NCI-H1417 treated with DMSO at 0.1 percent for 48 hours (cell line): ENCODE data around the gene AMOTL1.
"Not testable (repeated sequence)": the region's sequence is repeated elsewhere in the genome, so short reads cannot be mapped to it uniquely, and the experiment has no call there.

ENCODE experiments used
- DNase-seq: peaks from one replicate; lab custom pipeline; 2025; lab: John Stamatoyannopoulos, UW

Gene AMOTL1

DNA sequence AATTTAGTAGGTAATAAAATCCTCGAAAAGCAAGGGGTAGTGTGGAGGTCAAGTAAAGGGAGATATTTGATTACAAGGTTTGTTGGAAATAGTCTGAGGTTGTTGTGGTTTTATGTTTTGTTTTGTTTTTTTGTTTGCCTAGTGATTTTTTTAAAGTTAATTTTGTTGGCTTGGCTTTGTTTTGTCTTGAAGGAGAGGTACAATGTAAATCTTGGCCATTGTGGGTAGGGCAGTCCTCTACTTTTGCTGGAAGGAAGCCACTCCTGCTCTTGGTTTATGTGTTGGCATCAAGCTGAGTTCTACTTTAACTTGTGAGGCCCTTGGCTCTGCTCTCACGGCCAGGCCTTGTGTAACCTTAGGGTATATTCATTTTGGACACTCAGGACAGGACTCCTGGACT, 3.2 kb downstream of the AMOTL1 start:
- no peak for DNase-seq

DNA sequence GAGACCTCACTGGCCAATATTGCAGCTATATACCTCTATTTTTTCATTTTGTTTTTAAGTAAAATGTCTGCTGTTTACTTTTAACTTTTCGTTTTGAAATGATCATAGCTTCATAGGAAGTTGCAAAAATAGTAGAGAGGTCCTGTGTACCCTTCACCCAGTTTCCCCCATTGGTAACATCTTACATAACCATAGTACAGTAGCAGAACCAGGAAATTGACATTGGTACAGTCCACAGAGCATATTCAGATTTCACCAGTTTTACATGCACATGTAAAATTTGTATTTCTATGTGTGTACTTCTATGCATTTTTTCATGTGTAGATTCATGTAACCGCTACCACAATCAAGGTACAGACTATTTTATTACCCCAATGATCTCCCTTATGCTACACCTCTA, 3.8 kb downstream of the AMOTL1 start:
- DNase-seq = no peak

DNA sequence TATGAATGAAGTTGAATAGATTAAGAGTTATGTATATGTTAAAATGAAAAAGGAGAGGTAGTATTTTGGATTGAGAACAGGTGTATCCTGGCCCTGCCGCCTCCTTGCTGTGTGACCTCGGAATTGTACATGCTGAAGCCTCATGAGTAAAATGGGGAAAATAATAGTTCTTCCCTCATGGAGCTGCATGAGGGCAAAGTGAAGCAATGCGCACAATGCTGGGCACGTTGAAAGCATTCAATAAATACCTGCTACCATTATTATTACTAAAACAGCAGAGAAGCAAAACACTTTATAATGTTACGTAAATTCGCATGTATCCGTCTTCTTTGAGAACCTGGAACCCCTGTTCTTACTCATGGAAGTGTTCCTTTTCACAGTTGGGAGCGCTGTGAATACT, 5.7 kb downstream of the AMOTL1 start:
- DNase-seq = no peak

DNA sequence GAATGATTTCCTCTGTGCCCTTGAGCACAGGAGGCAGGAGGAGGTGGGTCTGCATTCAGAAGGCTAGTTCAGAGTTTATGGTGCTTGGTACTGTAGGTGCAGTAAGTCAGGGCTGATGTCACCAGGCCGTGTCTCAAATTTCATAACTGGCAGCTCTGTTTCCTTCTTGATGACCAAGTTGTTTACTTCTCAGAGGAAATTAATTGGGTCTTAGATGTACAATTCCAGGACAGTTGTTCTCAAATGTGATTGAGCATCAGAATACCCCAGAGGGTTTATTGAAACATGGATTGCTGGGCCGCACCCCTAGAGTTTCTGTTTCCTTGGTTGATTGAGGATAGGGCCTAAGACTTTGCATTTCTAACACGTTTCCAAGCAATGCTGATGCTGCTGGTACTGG, 6.2 kb downstream of the AMOTL1 start:
- no peak for DNase-seq

DNA sequence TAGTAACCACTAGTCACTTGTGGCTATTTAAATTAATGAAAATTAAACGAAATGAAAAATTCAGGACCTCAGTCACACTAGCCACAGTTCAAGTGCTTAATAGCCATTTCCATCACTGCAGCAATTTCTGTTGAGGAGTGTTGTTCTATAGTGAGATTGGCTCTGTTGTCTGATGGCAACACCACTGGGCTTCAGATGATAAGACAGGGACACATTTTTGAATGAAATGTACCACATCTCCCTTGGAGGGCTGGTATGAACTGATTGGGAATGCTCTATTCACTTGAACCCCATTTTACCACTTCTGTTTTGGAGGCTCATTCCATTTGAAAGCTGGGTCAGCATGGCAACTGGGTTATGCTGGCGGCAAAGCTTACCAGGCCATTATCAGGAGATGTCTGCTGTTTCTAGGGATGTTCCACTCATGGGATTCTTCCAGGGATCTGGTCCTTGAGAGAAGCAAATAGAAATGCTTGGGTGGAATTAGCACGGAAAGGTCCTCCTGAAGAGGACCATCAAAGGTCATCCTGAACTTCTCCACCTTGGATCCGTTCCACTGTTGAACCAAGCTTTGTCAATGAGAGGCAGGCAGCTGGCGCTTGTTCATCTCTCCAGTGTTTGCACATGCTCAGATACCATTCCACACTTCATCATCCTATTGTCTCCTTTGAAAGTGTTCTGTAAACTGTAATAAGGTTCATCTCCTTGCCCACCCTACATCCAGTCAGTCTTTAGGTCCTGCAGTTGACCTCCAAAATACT, 7.6 kb downstream of the AMOTL1 start:
- DNase-seq = no peak

DNA sequence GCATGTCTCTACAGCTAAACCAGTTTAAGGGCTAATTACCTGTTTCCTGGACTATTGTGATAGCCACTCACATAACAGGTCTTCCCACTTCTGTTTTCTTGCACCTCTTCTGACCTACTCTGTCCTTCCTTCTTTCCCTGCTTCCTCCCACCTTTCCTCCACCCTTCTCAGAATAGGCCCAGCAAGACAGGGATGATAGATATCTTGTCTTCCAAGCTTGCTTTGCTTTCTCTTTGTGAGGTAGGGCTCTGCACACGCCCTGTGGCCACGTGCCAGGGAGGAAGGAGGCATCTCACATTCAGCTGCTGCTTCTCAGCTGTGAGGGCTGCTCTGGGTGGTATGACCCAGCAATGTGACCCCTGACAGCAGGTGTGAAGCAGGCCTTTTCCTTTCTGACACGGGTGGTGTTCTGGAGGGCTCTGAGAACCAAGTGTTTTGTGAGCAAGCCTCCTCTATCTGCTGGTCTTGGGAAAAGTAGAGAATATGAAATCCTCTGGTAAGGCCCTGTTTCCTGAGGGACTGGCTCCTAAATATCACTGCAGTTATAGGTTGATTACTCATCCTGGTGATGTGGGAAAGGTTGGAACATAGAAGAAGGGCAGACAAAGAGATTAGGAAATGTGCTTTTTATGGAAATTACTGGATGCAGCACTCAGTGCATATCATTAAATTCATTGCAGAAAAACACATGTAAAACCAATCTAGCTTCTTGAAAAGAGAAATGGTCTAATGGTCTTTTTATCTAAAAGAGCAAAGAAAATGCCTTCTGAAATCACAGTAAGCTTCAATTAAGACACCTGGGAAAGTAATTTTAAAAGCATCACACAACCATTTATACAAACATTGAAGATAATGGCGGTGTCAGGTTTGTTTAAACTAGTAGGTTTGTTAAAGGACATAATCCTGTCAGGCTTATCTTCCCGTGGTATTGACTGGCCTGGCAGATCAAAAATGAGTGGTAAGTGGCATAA, 8.5 kb downstream of the AMOTL1 start:
- DNase-seq = no peak

DNA sequence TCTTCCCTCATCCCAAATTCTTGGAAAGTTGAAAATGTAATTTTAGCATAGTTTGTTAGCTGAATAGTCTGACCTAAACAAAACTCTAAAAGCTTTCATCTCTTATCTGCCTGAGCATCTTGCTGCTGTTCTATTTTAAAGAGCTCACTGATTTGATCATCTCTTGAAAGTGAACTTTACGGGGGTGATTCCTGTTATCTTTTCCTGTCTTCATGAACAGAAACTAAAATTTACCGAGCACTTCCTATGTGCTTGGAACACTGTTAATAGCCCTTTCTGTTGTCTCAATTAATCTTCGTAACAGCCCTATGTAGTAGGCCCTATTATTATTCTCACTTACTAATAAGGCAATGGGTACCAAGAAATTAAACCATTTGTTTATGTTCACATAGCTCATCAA, 12.3 kb downstream of the AMOTL1 start:
- no peak for DNase-seq

DNA sequence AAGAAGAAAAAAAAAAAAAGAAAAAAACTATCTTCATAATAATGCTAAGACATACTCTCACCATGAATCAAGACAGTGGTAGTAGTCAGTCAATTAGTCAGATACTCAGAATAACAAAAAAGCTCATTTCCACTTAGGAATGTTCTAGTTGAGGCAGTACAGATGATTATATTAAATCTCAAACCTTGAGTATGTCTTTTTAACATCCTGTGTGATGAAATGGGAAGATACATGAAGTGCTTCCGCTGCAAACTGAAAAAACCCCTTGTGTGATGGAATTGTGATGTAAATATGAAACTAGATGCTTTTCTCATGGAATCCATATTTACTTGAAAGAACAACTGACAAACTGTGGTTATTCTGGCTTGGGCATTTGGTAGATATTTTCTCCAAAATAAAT, 13.7 kb downstream of the AMOTL1 start:
- DNase-seq = no peak

DNA sequence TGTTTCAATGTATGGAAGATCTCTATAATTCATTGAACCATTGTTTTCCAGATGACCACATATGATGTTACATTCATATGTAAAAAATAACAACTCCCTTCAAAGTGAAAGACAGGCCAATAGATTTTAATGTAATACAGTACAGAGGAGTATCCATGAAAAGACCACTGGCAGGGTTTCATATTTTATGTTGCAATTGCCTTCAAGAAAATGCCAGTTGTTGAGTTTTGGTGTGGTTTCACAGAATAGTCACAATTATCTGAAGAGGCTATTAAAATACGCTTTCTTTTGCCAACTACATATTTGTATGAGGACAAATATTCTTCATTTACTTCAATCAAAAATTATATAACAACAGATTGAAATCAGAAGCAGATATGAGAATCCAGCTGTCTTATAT, 14.3 kb downstream of the AMOTL1 start:
- DNase-seq = no peak

DNA sequence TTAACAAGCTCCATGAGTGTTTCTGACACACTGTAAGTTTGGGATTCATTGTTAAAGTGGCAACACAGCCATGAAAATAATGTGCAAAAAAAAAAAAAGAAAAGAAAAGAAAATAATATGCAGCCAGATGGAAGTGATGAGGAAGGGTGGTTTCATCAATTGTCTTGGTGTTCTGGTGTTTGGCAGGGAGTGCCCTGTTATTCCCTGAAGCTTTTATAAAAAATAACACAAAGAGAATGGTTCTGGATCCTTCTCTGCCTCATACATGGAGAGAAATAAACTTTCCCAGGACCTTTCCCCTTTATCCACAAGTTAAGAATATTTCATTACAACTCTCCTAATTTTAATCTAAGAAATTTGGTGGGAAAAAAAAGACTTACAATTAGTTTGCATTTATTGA, 16.7 kb downstream of the AMOTL1 start:
- no peak for DNase-seq

DNA sequence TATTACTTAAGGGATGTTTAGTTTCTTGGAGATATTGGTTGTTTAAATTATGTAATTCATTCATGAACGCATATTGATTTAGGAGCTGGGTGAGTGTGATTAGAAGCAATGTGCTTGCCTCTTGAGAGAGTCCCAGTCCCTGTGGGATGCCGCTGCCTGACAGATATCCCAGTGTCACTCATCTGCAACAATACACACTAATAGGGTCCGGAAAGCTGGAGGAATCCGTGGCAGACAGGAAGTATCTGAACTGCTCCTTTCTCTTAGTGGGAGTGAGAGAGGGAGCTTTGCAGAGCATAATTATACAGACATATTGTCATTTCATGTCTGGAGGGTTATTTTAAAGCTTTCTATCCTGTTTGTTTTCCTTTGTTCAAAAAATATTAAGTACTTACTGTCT, 17.4 kb downstream of the AMOTL1 start:
- peak; percentile 7 for DNase-seq

DNA sequence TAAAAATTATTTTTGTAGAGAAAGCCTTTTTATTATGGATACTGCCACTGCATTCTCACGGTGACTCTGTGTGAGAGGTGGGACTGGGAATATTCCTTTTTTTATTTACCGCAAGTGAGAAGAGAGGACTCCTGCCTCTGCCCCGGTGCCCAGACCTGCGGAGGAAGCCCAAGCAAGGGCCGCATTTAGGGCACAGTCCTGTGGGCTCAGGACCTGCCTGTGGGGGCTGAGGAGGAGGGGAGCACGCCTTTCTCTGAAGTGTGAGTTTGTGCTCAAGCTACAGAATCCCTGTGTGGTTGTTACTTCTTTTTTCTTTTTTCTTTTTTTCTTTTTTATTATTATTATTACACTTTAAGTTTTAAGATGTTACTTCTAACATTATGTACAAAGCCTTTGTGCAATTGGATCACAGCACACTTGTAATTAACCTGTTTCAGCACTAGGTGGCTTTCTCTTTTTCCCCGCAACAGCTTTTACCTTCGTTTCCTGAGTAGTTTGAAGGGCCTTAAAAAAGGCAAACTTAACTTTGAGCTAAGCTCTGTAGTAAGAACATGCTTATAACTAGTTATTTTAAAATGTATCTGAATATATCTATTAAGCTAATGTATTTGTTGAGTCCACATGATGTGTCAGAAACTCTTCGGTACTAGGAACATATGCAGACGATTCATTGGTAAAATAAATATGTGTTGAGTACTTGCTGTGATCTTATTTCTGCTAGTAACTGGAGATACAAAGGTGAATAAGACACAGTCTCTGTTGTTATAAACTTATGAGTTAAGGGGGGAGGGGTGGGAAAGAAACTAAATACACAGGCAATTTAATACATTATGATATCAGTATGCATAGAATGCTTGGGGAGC, 18.3 kb downstream of the AMOTL1 start:
- no peak for DNase-seq

DNA sequence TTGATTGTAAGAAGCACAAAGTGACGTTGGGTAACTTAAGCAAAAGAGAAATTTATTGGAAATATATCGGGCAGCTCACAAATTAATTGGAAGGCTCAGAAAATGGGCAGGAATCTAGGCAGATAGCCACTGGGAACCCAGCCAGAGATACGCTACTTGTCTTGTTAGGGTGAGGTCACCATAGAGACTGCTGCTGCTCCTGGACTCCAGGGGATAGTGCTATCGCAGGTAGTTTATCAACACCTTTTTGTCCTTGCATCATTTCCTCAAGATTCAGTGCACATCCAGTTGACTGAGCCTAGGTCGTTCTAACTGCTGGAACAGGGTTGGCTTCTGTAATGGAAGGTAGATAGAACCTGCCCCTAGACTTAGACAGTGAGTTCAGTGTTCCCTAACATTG, 19.6 kb downstream of the AMOTL1 start:
- DNase-seq = no peak

DNA sequence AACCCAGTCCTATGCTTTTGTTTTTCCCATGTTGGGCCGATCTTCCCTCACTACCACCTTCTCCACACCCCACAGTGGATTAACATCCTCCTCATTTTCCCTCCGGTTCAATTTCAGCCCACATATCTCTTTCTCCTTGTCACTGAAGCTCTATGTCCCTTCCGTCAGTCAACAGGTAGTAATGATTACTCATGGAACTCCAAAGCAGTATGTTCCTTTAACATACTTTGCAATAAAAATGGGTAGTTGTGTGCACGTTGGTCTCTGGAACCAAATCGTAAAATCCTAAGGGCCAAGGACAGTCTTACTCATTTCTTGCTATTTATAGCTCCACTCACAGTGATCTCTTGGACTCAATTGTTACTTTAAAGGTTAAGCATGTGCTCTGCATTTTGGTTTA, 20.2 kb downstream of the AMOTL1 start:
- DNase-seq = no peak

DNA sequence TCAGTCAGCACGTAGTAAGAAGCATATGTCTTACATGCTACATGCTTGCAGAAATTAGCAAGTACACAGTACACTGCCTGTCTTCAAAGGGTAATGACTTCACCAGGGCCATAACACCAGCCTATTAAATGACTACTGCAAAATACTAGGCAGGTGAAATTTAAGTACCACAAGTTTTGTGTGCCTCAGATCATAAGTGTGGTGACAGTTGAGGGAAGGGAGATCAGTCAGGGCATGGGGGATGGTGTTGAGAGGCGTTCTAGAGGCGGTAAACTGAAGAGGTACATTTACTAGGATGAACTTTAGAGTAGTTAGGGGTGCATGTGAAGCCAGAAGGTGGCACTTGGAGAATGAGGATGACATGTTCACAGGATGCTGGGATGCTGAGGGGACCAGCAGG, 22.0 kb downstream of the AMOTL1 start:
- DNase-seq = no peak

DNA sequence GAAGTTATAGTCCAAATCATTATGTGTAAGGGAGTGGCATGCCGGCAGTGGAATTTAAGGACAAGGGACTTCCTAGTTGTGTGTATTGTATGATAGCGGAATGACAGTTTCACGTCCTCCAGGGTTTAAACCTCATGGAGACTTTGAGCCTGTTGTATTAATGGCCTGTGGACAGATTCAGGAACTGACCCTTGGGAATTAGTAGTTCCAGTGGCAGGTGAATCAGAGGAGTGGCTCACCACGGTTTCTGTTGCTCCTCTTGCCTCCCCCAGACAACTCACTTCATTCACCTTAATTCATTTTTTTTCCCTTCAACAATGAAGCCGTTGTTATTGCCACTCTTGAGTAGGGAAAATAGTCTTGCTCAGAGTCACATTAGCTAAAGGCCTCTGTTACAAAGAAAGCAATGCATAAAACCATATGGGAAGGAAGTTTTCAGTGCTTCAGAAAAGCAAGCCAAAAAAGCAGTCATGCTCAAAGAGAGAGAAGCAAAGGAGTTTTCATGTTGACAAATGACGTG, 22.6 kb downstream of the AMOTL1 start:
- DNase-seq = no peak

DNA sequence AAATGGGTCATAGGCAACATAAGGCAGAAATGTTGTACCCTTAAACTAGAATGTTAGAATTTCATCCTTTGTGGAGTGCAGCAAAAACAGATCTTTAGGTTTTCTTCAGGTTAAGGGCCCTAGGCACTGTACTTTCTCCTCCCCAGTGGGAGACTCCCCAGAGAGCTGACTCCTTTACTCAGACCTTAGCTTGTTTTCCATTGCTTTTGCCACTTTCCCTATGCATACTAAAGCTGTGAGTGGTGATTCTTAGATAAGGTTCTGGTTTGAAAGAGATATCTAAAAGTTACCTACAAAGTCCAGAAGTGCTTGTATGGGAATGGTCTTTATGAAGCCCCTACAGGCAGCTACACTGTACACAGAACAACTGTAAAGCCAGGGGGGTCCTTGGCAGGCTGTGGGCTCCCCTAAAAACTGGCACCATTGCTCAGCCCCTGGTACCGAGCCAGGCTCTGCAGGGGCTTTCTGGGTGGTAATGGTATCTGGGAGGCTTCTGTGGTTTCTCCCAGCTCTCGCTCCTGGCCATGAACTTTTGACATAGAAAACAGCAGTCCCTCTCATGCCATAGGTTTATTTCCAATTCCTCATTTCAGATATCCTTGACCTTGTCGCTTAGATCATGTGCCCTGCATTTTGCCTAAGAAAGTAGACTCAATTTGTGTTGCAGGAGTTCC, 23.2 kb downstream of the AMOTL1 start:
- no peak for DNase-seq

DNA sequence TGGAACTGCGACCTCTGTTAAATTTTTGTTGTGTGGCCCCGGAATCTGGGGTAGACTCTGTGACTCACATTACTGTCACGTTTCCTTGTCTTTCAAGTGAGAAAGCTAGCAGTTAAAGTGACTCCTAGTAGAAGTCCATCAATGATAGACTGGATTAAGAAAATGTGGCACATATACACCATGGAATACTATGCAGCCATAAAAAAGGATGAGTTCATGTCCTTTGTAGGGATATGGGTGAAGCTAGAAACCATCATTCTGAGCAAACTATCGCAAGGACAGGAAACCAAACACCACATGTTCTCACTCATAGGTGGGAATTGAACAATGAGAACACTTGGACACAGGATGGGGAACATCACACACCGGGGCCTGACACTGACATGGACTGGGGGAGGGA, 23.8 kb downstream of the AMOTL1 start:
- DNase-seq = not testable (repeated sequence)

DNA sequence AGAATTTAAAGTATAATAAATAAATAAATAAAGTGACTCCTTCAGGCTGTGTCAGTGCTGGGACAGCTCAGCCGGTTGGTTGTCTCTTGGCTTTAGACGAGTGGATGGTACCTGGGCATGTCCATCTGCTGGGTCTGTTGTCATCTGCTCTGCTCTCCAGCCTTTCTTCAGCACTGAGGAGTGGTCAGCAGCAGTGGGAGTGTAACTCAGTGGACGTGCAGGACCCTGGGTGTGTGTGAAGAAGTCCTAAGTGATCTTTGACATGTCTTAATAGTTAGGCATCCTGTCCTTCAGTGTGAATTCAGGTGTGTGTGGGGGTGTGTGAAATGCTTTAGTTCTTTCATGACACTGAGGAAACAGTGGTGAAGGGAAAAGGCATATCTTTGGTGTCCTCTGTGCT, 24.3 kb downstream of the AMOTL1 start:
- no peak for DNase-seq

DNA sequence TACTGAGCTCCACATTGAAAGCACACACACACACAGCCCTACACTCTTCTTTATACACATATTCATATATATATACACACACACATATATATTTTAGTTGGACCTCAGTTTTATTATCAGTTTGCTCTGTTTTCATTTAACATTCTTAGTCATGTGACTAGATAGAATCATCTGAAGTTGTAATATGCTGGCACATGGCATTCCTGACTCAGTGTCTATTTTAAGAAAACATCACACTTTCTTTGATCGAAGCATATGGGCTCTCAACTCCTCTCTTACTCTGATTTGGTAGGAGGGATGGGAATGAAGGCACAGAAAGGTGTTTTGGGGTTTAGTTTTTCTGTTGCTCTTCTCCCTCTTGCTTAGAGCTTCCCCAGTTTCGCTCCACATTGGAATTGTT, 24.8 kb downstream of the AMOTL1 start:
- no peak for DNase-seq

DNA sequence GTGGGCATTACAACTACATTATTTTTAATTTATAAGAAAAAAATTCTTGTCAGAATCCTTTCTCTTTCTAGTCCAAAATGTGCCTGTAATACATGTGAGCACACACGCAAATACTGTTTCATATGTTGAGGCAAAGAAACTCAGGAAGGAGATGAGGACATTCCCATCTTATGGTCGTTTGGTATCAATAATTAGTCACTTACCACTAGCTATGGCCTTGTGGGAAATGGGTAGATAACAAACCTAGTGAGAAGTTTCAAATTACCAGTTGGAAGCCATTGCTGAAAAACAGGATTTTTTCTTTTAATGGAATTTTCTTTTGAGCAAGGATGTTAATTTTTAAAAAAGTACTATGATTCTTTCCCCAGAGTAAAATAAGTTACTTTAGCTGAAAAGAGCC, 25.7 kb downstream of the AMOTL1 start:
- no peak for DNase-seq
